GM19328 (cell line): ENCODE results near the gene LCA5.
"Not testable (repeated sequence)": the region's sequence is repeated elsewhere in the genome, so short reads cannot be mapped to it uniquely, and the experiment has no call there.

Source experiments
- ATAC-seq: cut with Tn5 transposase; IDR thresholded peaks from one replicate; pipeline ENCODE4 v1.9.1; 2021; ENCODE audit warnings: mild to moderate bottlenecking, moderate library complexity; ENCODE audit not compliant: unreplicated experiment

LCA5 gene

DNA sequence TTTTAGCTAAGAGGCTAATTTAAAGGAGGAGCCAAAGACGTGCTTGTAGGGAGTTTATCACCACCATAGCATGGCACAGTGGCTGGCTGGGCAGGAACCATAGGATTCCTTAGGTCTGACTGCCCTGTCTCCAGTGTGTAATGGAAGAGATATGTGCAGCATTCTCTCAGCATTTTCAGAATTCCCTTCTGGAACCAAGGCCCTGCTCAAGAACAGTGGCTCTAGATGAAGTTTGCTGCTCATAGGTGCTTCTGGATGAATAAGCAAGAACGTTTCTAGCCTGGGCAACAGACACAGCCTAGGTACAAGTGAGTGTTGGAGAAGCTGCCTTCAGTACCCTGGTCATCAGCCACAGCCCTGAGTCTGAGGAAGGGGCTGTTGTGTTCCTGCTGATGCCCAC lies 69.1 kb downstream of the LCA5 start:
- no peak for ATAC-seq

DNA sequence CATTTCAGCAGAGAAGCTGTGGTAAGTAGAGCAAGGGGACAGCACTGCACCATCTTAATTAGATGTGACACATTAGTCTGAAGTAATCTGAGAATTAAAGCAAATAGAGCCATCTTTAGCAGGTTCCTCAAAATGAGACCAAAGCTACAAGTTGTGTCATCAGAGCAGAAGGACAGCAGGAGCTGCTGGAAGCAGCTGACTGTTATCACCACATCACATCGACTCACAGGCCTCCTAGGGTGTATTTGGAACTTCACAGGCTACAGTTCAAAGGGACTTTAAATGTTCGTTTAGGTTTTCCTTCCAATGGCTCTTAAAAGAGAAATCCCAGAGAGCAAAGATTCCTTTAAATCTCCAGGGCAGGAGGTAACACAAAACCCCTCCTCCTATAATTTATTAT lies 69.5 kb downstream of the LCA5 start:
- no peak for ATAC-seq

DNA sequence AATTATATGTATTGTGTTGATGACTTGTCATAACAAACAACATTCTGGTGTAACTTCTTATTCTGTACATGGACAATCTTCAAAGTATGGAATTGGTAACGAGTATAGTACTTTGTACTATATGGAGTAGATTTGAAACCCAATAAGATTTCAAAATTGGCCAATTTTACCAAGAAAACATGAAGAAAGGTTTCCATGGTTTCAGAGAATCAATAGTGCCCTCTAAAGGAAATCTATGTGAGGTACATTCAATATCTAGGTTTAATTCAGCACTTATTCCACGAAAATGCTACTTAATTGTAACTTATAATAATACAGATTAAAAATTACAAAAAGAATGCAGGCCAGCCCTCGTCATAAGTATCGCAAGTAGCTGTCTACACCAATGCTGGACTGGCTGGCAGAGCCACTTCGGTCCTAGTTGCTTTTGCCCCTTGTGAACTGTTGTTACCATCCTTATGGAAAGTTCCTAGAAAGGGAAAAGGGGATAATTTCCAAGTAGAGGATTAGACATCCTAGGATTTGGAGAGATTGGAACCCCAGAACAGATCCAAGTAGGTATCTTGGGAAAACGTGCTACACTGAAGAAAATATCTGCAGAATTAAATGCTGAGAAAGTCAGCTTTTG lies 70.9 kb downstream of the LCA5 start:
- no peak for ATAC-seq

DNA sequence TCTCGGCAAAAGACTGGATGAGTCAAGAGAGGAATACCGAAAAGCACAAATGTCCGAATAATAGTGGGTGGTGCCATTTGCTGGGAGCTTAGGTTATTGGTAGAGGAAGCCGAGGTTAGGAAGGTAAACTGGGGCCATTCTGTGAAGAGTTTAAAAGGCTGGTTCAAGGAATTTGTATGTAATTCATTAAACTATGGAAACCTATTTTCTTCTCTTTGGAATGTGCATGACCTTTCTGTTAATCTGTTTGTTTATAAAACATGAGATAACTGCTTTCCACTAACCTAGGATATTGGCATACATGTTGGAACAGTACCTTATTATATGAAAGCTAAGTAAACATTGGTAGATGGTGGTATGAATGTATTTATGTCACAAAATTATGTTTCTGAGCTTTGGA lies 71.8 kb downstream of the LCA5 start:
- ATAC-seq = no peak

DNA sequence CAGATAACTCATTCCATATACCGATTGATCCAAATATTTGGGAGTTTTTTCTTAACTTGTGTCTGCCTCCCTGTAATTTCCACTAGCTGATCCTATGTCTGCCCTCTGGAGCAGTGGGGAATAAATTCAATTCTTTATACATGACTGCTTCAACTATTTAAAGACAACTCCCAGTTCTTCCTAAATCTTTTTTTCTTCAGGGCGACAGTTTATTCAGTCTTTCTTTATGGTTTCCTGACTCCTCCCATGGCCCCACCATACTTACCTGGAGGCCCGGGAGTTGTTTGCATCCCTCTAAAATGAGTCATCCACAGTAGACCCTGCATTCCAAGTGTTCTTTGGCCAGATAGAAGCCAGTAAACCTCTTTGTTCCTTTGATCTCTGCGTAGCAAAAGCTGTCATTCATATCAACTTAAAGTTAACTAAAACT lies 73.6 kb downstream of the LCA5 start:
- no peak for ATAC-seq

DNA sequence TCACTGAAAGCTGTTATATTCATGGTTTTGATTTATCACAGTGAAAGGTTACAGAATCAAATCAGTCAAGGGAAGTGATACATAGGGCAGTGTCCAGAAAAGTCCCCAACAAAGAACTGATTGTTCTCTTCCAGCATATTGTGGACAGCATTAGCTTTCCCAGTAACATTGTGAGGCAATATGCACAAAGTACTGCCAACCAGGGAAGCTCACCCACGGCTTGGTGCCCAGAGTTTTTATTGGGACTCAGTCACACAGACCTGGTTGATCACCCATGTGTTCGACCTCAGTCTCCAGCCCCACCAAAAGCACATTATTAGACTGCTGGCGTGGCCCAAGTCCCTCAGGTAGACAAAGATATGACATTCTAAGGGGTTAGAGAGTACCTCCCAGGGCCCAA lies 76.0 kb downstream of the LCA5 start:
- no peak for ATAC-seq

DNA sequence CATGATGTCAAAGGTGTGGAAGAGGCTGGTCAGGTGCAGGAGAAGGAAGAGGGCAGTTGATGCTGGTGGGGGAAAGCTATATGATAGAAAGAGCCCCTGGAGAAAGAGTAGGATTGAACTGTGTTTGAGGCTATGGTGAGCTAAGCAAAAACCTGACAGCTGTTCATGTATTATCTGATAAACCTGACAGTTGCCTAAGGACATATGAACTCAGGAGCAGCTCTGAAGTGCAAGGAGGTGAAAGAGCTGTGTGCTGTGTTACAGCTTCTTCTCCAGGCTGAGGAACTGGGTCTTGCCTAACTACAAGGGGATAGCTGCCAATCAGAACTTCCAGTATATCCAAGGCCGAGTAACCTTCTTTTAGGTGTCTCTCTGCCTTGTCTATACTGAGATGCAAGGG lies 81.8 kb downstream of the LCA5 start:
- ATAC-seq = no peak

DNA sequence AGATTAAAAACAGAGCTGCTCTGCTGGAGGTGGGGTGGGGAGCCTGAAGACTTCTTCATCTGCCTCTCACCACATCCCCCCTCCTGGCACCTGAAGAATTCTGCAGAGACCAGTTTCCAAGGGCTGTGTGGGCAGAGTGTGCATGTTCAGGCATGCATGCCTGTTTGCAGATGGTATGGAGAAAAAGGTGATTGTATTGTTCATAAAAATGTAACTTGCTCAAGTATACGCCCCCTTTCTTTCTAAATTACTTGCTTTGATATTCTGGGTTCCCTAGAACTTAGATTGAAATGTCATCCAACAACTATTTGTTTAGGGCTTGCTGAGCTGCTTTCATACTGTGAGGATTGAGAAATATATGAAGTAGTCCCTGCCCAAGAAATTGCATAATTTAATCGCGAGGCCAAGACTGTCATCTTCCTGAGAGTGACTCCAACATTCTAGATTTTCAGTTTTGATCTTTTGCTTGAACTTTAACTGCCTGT lies 83.6 kb downstream of the LCA5 start:
- no peak for ATAC-seq

DNA sequence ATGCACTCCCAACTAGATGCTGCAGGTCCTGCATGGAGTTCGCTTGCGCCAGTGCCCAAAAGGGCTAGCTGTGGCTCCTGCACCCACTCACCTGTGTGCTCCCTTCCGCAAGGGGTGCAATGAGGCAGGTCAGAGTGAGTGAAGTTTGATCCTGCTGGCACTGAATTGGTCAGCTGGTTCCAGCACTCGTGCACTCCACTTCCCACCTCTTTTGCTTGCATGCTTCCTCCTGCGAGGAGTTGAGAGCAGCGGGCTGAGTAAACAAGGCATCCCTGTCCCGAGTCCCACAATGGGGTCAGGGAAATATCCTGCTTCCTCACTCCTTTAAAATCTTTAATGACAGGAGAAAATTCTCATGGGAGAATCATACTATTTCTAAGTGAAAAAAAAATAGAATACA lies 86.2 kb downstream of the LCA5 start:
- ATAC-seq = no peak

DNA sequence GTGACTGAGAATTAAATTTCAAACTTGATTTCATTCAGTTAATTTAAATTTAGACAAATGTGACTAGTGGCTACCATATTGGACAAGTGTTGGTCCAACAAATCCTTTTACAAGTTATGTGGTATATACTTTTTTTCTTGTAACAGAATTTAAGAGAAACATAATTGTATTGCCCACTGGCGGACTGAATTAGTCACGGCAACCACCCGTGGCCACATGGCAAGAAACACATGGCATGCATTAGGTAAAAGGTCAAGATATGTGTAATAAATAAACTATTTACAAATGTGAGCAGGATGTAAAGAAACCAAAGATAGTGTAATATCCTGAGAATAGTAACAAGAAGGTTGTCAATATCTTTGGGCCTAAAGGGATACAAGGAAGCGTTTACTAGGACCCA lies 91.2 kb downstream of the LCA5 start:
- ATAC-seq = no peak

DNA sequence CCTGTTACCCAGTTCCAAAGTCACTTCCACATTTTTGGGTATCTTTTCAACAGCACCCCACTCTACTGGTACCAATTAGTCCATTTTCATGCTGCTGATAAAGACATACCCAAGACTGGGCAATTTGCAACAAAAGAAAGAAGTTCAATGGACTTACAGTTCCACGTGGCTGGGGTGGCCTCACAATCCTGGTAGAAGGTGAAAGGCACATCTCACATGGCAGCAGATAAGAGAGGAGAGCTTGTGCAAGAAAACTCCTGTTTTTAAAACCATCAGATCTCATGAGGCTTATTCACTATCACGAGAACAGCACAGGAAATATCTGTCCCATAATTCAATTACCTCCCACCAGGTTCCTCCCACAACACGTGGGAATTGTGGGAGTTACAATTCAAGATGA lies 93.4 kb downstream of the LCA5 start:
- not testable (repeated sequence) for ATAC-seq

DNA sequence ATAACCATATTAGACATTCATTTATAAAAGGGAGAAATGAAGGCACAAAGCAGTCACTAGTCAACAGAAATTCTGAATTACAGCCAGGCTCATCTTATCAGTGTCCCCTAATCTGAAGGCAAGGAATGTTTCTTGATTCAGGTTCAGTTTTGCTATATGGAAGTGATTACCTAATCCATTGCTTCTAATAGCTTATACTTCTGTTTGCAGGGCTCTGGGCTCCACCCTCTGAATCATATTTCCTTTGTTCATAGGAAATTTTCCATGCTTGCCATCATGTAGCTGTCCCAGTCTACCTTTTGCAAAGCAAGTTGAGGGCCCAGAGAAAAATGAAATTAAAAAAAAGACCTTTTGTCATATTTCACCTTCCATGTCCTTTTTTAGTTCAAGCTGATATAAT lies 96.0 kb downstream of the LCA5 start:
- ATAC-seq = no peak

DNA sequence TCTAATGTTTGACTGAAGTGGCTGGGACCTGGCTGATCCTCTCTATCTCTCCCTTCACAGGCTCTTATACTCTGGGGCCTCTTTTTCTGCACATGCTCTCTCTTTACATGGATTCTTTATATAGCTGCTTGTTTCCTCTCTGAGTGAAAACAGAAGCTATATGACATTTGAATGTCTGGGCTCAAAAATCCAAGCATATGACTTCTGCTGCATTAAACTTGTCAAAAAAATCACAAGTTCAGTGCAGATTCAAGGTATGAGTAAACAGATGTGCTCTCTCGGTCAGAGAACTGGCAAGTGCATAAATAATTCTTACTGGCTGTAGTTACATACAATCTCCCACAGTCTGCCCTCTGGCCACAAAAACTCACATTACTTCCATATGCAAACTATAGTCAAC lies 96.6 kb downstream of the LCA5 start:
- no peak for ATAC-seq

DNA sequence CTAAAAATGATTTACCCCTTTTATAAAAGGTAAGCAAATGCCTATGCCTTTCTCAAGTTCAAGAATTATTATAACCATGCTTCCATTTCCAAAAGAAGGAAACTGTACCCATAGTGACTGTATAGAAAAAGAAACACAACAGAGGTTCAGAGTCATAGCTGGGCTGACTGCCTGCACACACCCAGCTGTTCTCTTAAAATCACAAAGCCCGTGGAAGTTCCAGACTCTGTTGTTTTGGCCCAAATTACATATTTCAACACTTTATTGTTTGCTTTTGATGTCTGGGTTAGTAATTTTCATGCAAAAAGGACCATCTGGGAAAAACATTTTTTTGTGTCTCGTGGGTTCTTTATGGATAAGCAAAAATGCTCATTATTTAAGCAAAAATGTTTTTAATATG lies 99.2 kb downstream of the LCA5 start:
- ATAC-seq = no peak

DNA sequence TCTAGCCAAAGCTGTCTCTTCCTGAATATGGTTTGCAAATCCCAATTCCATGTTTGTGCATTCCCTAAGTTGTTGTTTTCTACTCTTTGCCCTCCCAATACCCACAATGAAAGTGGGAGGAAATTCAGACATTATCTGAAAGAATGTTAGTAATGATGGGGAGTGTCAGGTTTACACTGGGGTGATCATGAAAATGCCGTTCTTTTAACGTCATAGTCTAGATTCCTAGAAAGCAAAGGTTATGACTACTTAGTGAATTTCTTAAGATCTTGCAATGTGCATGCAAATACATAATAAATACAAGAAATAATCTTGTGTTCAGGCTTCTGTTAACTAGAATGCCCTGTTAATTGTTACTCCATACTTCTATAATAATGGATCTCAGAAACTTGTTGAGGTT lies 101.0 kb downstream of the LCA5 start:
- ATAC-seq = no peak

DNA sequence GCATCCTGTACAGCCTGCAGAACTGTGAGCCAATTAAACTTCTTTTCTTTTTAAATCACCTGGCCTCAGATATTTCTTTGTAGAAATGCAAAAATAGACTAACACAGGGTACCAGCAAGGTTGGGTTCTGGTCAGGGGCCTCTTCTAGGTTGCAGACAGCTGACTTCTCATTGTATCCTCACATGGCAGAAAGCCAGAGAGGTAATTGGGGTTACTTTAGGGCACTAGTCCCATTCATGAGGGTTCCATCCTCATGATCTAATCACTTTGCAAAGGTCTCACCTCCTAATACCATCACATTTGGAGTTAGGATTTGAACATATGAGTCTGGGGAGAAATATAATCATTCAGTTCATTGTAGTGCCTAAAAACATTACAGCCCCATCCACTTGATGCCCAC lies 101.5 kb downstream of the LCA5 start:
- ATAC-seq = no peak
